CD14-positive monocyte (primary cell): Measurements from ENCODE around the gene SCN2B. TPM values are rescaled to one million over a fixed set of nuclear protein-coding genes. Genes with fewer than 3 reads are reported as not detected.

ENCODE experiments used
- DNase-seq, 3 donors: peaks; one replicate each; pipeline ENCODE4 v3.0.0-alpha.2; 2011 to 2022
- H2AFZ ChIP-seq: 2 replicates; pipeline ENCODE4 v1.6.0; 2012; ENCODE audit warnings: mild to moderate bottlenecking, low read depth, low read length, inconsistent platforms; ENCODE audit not compliant: insufficient read depth, poor library complexity, severe bottlenecking
- H3K27ac ChIP-seq, 2 donors: 1 replicate in 1 of 2; 2 replicates in 1 of 2; pipeline ENCODE4 v1.5.1; 2012 to 2013; ENCODE audit warnings: low read length in 2 of 2, control low read depth in 1 of 2, inconsistent platforms in 1 of 2, low read depth in 1 of 2, mild to moderate bottlenecking in 1 of 2
- H3K27me3 ChIP-seq, 2 donors: one replicate each; pipeline versions ENCODE4 v1.6.0 to v1.6.1; 2011 to 2013; ENCODE audit warnings: low read length in 2 of 2; ENCODE audit not compliant: control insufficient read depth in 2 of 2, insufficient read depth in 2 of 2
- H3K36me3 ChIP-seq, 2 donors: replicated peaks in 1 of 2; 1 replicate in 1 of 2; 2 replicates in 1 of 2; pipeline versions ENCODE4 v1.5.1 to v1.6.1; 2012 to 2013; ENCODE audit warnings: low read length in 2 of 2, control low read depth in 1 of 2, inconsistent platforms in 1 of 2, mild to moderate bottlenecking in 1 of 2; ENCODE audit not compliant: insufficient read depth in 2 of 2, control insufficient read depth in 1 of 2
- H3K4me1 ChIP-seq, 2 donors: 1 replicate in 1 of 2; 2 replicates in 1 of 2; pipeline versions ENCODE4 v1.5.1 to v1.6.1; 2012 to 2013; ENCODE audit warnings: low read length in 2 of 2, control low read depth in 1 of 2, inconsistent platforms in 1 of 2, mild to moderate bottlenecking in 1 of 2, moderate library complexity in 1 of 2; ENCODE audit not compliant: insufficient read depth in 2 of 2, control insufficient read depth in 1 of 2
- H3K4me2 ChIP-seq: replicated peaks from 2 replicates; pipeline ENCODE3; 2012; ENCODE audit warnings: low read length, moderate library complexity, mild to moderate bottlenecking; ENCODE audit not compliant: poor library complexity, severe bottlenecking; ENCODE audit errors: extremely low read depth
- H3K4me3 ChIP-seq, 3 experiments: fragments of 200-600 bp in 1 of 3; sonication (generic) in 1 of 3; replicated peaks in 1 of 3; 1 replicate in 2 of 3; 2 replicates in 1 of 3; pipeline ENCODE4 v1.5.1; 2011 to 2013; ENCODE audit warnings: low read length in 3 of 3, mild to moderate bottlenecking in 3 of 3, control low read depth in 2 of 3, low read depth in 2 of 3, inconsistent platforms in 1 of 3, moderate library complexity in 1 of 3
- H3K79me2 ChIP-seq: 2 replicates; pipeline ENCODE4 v1.6.0; 2012; ENCODE audit warnings: mild to moderate bottlenecking, control low read depth, inconsistent platforms, low read length, moderate library complexity; ENCODE audit not compliant: insufficient read depth
- H3K9ac ChIP-seq: 2 replicates; pipeline ENCODE4 v1.6.0; 2017; ENCODE audit warnings: low read length, mild to moderate bottlenecking; ENCODE audit not compliant: insufficient read depth, poor library complexity, severe bottlenecking
- H3K9me3 ChIP-seq, 2 donors: replicated peaks in 1 of 2; 1 replicate in 1 of 2; 2 replicates in 1 of 2; pipeline versions ENCODE4 v1.5.1 to v1.6.1; 2012 to 2013; ENCODE audit warnings: low read length in 2 of 2, control low read depth in 1 of 2; ENCODE audit not compliant: control insufficient read depth in 1 of 2, insufficient read depth in 1 of 2
- H4K20me1 ChIP-seq: 2 replicates; pipeline ENCODE4 v1.6.0; 2012; ENCODE audit warnings: mild to moderate bottlenecking, low read length, control low read depth, moderate library complexity; ENCODE audit not compliant: insufficient read depth
- H3K27ac Mint-ChIP-seq, 7 donors: one replicate each; pipeline ENCODE4 v1.8.0; 2020; ENCODE audit warnings: mild to moderate bottlenecking in 7 of 7, mixed read lengths in 7 of 7, moderate library complexity in 6 of 7, inconsistent platforms in 2 of 7
- H3K27me3 Mint-ChIP-seq, 3 donors: one replicate each; pipeline ENCODE4 v1.8.0; 2021 to 2022; ENCODE audit warnings: low read depth in 3 of 3, mild to moderate bottlenecking in 3 of 3, mixed read lengths in 3 of 3, moderate library complexity in 3 of 3, inconsistent platforms in 1 of 3
- H3K36me3 Mint-ChIP-seq, 2 donors: one replicate each; pipeline ENCODE4 v1.8.0; 2020; ENCODE audit warnings: mixed read lengths in 2 of 2, inconsistent platforms in 1 of 2, mild to moderate bottlenecking in 1 of 2
- H3K4me1 Mint-ChIP-seq: one replicate; pipeline ENCODE4 v1.8.0; 2020; ENCODE audit warnings: mild to moderate bottlenecking, mixed read lengths
- H3K4me3 Mint-ChIP-seq, 2 donors: one replicate each; pipeline ENCODE4 v1.8.0; 2020; ENCODE audit warnings: mild to moderate bottlenecking in 2 of 2, mixed read lengths in 2 of 2, moderate library complexity in 1 of 2
- H3K9me3 Mint-ChIP-seq, 7 donors: one replicate each; pipeline ENCODE4 v1.8.0; 2020 to 2022; ENCODE audit warnings: mixed read lengths in 7 of 7, mild to moderate bottlenecking in 6 of 7, moderate library complexity in 6 of 7, inconsistent platforms in 2 of 7
- CTCF ChIP-seq: fragments of 200-600 bp; IDR thresholded peaks from one replicate; pipeline ENCODE4 v1.8.0; 2022; ENCODE audit warnings: antibody characterized with exemption, mild to moderate bottlenecking
- WGBS: methylation state at CpG from one replicate; pipeline ENCODE4 v1.1.5; 2013; ENCODE audit warnings: missing lambda C conversion rate; ENCODE audit not compliant: insufficient coverage; 5-methylcytosine and 5-hydroxymethylcytosine counted together
- intact Hi-C, 2 donors: fragments of 100-400 bp; cut with micrococcal nuclease; formaldehyde crosslinking; loops; one replicate each; pipeline versions ENCODE4 v1.15.0 to v1.15.1; 2023
- polyA plus RNA-seq, 3 donors: library from polyadenylated mRNA; depleted of rRNA in 1 of 3; unstranded in 2 of 3; stranded (reverse) in 1 of 3; fragments of 300-500 nt in 2 of 3; fragments of >200 nt in 1 of 3; fragmentation: Illumina TruSeq in 2 of 3; gene quantifications; 1 replicate in 2 of 3; 2 replicates in 1 of 3; pipeline ENCODE4 v1.2.3, GENCODE V29; 2012 to 2021

The SCN2B gene
- polyA plus RNA-seq, 3 donors, result 0.01 TPM; not detected in 2

- H3K27me3 Mint-ChIP-seq, result peaks cover 7 to 19% (median 16%) of the 10 kb centered on the region in 3 donors
- H3K9me3 Mint-ChIP-seq, result no peaks in the 10 kb centered on the region
Measured at GRCh38 chr11:118168316-118168715, 8.1 kb downstream of the SCN2B start.

GRCh38 chr11:118167906-118168305 is 8.5 kb downstream of the SCN2B start:
- Mint-ChIP-seq H3K36me3 (no peaks in the 10 kb centered on the region), H3K27me3 (peaks cover 7 to 20% (median 15%) of the 10 kb centered on the region in 3 donors), H3K4me3 (no peak overlapping the region), H3K9me3 (no peaks in the 10 kb centered on the region), H3K4me1 (peaks cover 7% of the 10 kb centered on the region), H3K27ac (no peak overlapping the region)
- Histone ChIP-seq H3K9me3 (no peaks in the 10 kb centered on the region), H3K27ac (no peak overlapping the region), H3K4me3 (no peak overlapping the region), H3K9ac (no peak overlapping the region), H3K27me3 (no peaks in the 10 kb centered on the region), H3K4me2 (no peak overlapping the region), H4K20me1 (no peaks in the 10 kb centered on the region), H3K4me1 (peaks cover 6 to 8% of the 10 kb centered on the region in 2 donors), H2AFZ (no peak overlapping the region), H3K79me2 (no peaks in the 10 kb centered on the region), H3K36me3 (no peaks in the 10 kb centered on the region)
- WGBS, result 90% methylated on average over 4 of the region's 12 CpGs
- intact Hi-C loops, result no loop called here
- DNase-seq, result no peak
- TF ChIP-seq CTCF, result no peak

More at GRCh38 chr11:118168316-118168715, 8.1 kb downstream of the SCN2B start:
- Histone ChIP-seq H3K4me3 (no peak overlapping the region), H3K9ac (no peak overlapping the region), H3K79me2 (no peaks in the 10 kb centered on the region), H3K9me3 (no peaks in the 10 kb centered on the region), H3K36me3 (no peaks in the 10 kb centered on the region), H3K27ac (no peak overlapping the region), H3K4me1 (peaks cover 6 to 8% of the 10 kb centered on the region in 2 donors), H4K20me1 (no peaks in the 10 kb centered on the region), H3K4me2 (no peak overlapping the region), H2AFZ (no peak overlapping the region), H3K27me3 (no peaks in the 10 kb centered on the region)
- Mint-ChIP-seq H3K4me3 (no peak overlapping the region), H3K36me3 (no peaks in the 10 kb centered on the region), H3K27ac (peak overlapping the region in 1 of 7 donors; percentile 12), H3K4me1 (peaks cover 7% of the 10 kb centered on the region)
- no peak for TF ChIP-seq CTCF
- intact Hi-C loops, result no loop called here
- DNase-seq, result no peak
- 92% methylated on average over 8 of the region's 8 CpGs for WGBS
